NCI-H128 (cell line): Measurements from ENCODE around the gene CBY3.
"Not testable (repeated sequence)": the region's sequence is repeated elsewhere in the genome, so short reads cannot be mapped to it uniquely, and the experiment has no call there.

ENCODE experiments used
- DNase-seq: peaks from one replicate; lab custom pipeline; 2025; ENCODE audit not compliant: unreplicated experiment; lab: John Stamatoyannopoulos, UW

The CBY3 gene

GRCh38 chr5:179680780-179681401, at the start of gene CBY3:
Gene CBY3, minus strand, starts transcription at chr5:179681034. Its CDS starts 116 bp downstream, at chr5:179680918.
- no peak for DNase-seq

- no peak for DNase-seq
Observed at GRCh38 chr5:179730356-179730755, 49.5 kb upstream of the CBY3 start.

GRCh38 chr5:179729727-179730126, 48.9 kb upstream of the CBY3 start:
- no peak for DNase-seq

- DNase-seq = no peak
Observed at GRCh38 chr5:179729303-179729702, 48.5 kb upstream of the CBY3 start.

- no peak for DNase-seq
Observed at GRCh38 chr5:179727106-179727505, 46.3 kb upstream of the CBY3 start.

GRCh38 chr5:179724163-179724562, 43.3 kb upstream of the CBY3 start:
- DNase-seq = no peak

GRCh38 chr5:179720222-179720621, 39.4 kb upstream of the CBY3 start:
- DNase-seq = no peak

- no peak for DNase-seq
Observed at GRCh38 chr5:179716286-179716685, 35.5 kb upstream of the CBY3 start.

- DNase-seq = no peak
Observed at GRCh38 chr5:179700401-179700918, 19.6 kb upstream of the CBY3 start.

- no peak for DNase-seq
Observed at GRCh38 chr5:179699616-179700237, 18.9 kb upstream of the CBY3 start.

GRCh38 chr5:179698935-179699615, 18.2 kb upstream of the CBY3 start, which contains the start of gene CANX:
Gene CANX, plus strand, starts transcription at chr5:179698967. Its CDS starts 6,715 bp downstream, at chr5:179705682.
- DNase-seq = no peak

- peak; percentile 93 for DNase-seq
Observed at GRCh38 chr5:179697993-179698934, 17.4 kb upstream of the CBY3 start.

- not testable (repeated sequence) for DNase-seq
Observed at GRCh38 chr5:179697543-179697942, 16.7 kb upstream of the CBY3 start.

GRCh38 chr5:179697108-179697507, 16.3 kb upstream of the CBY3 start:
- no peak for DNase-seq

GRCh38 chr5:179696603-179697002, 15.8 kb upstream of the CBY3 start:
- no peak for DNase-seq

GRCh38 chr5:179694561-179694960, 13.7 kb upstream of the CBY3 start:
- DNase-seq = no peak

- DNase-seq = not testable (repeated sequence)
Observed at GRCh38 chr5:179689212-179689611, 8.4 kb upstream of the CBY3 start.

- no peak for DNase-seq
Observed at GRCh38 chr5:179680014-179680779, 637 bp downstream of the CBY3 start.

- DNase-seq = peak; percentile 83
Observed at GRCh38 chr5:179679014-179679674, 1.7 kb downstream of the CBY3 start.
